GM12878 (cell line): ENCODE results near the gene KCNJ14. TPM values are rescaled to one million over a fixed set of nuclear protein-coding genes. Genes with fewer than 3 reads are reported as not detected.

Experiments used
- BACH1 ChIP-seq: fragments of 450-650 bp; IDR thresholded peaks from 2 replicates; pipeline ENCODE4 v1.6.1; 2017; ENCODE audit warnings: mild to moderate bottlenecking, borderline replicate concordance
- BHLHE40 ChIP-seq, 2 experiments: fragments of 450-650 bp in 1 of 2; IDR thresholded peaks; 2 replicates each; pipeline ENCODE4 v1.6.1; 2011 to 2017; ENCODE audit warnings: low read depth in 2 of 2, borderline replicate concordance in 1 of 2, improper control_type of control experiment in 1 of 2, low read length in 1 of 2, mild to moderate bottlenecking in 1 of 2
- CREB1 ChIP-seq: IDR thresholded peaks from 2 replicates; pipeline ENCODE4 v1.6.1; 2012; ENCODE audit warnings: low read depth, mild to moderate bottlenecking, inconsistent platforms
- DPF2 ChIP-seq: fragments of 450-650 bp; IDR thresholded peaks from 2 replicates; pipeline ENCODE4 v1.6.1; 2017; ENCODE audit warnings: mild to moderate bottlenecking
- FOS ChIP-seq: IDR thresholded peaks from 3 replicates; pipeline ENCODE4 v1.6.1; 2011; ENCODE audit warnings: borderline replicate concordance; ENCODE audit not compliant: insufficient read length; ENCODE audit errors: extremely low read depth
- KLF5 ChIP-seq: fragments of 450-650 bp; IDR thresholded peaks from 2 replicates; pipeline ENCODE4 v1.6.1; 2014; ENCODE audit warnings: mild to moderate bottlenecking; ENCODE audit not compliant: partially characterized antibody
- MEF2B ChIP-seq: fragments of 450-650 bp; IDR thresholded peaks from 2 replicates; pipeline ENCODE4 v1.6.1; 2018; ENCODE audit warnings: mild to moderate bottlenecking, moderate library complexity; ENCODE audit not compliant: partially characterized antibody, poor library complexity, severe bottlenecking
- NBN ChIP-seq: fragments of 450-650 bp; IDR thresholded peaks from 2 replicates; pipeline ENCODE4 v1.6.1; 2016
- NR2C1 ChIP-seq: fragments of 450-650 bp; IDR thresholded peaks from 2 replicates; pipeline ENCODE4 v1.6.1; 2017; ENCODE audit warnings: antibody characterized with exemption, mild to moderate bottlenecking, moderate library complexity
- NR2C2 ChIP-seq: IDR thresholded peaks from 2 replicates; pipeline ENCODE4 v1.6.1; 2011; ENCODE audit warnings: borderline replicate concordance, low read depth; ENCODE audit not compliant: control insufficient read depth, insufficient read length
- PKNOX1 ChIP-seq: fragments of 450-650 bp; IDR thresholded peaks from 2 replicates; pipeline ENCODE4 v1.6.1; 2016; ENCODE audit warnings: mild to moderate bottlenecking
- POLR2AphosphoS5 ChIP-seq: IDR thresholded peaks from 2 replicates; pipeline ENCODE4 v1.6.1; 2011; ENCODE audit warnings: mild to moderate bottlenecking, low read length, inconsistent platforms
- SP1 ChIP-seq: IDR thresholded peaks from one replicate; pipeline ENCODE4 v1.6.1; 2011; ENCODE audit warnings: low read depth, low read length
- USF2 ChIP-seq: IDR thresholded peaks from 2 replicates; pipeline ENCODE4 v1.6.1; 2011; ENCODE audit warnings: low read depth, low read length, improper control_type of control experiment, borderline replicate concordance
- YBX1 ChIP-seq: fragments of 450-650 bp; IDR thresholded peaks from 2 replicates; pipeline ENCODE4 v1.6.1; 2016; ENCODE audit warnings: antibody characterized with exemption
- YY1 ChIP-seq: IDR thresholded peaks from 2 replicates; pipeline ENCODE4 v1.6.1; 2011; ENCODE audit warnings: low read depth, mild to moderate bottlenecking, low read length
- ZNF592 ChIP-seq: fragments of 450-650 bp; IDR thresholded peaks from 2 replicates; pipeline ENCODE4 v1.6.1; 2017; ENCODE audit warnings: mild to moderate bottlenecking, moderate library complexity
- ZSCAN29 ChIP-seq: fragments of 450-650 bp; IDR thresholded peaks from 2 replicates; pipeline ENCODE4 v1.6.1; 2017; ENCODE audit warnings: mild to moderate bottlenecking, moderate library complexity
- polyA plus RNA-seq, 11 experiments: library from polyadenylated mRNA; depleted of rRNA in 4 of 11; unstranded in 6 of 11; stranded (reverse) in 5 of 11; fragments of >200 nt; fragmentation: Nextera tagmentation in 4 of 11; fragmentation: Illumina TruSeq in 1 of 11; extraction: Ambion mirVana in 4 of 11; extraction: Trizol in 1 of 11; gene quantifications; 1 replicate in 1 of 11; 2 replicates in 10 of 11; pipeline versions ENCODE4 v1.2.1 to v1.2.3, GENCODE V29; 2011 to 2016; ENCODE audit warnings: inconsistent platforms in 2 of 11, missing spikeins in 2 of 11, low read depth in 1 of 11
- total RNA-seq, 4 experiments: library from RNA; depleted of rRNA in 3 of 4; stranded (reverse); fragments of >200 nt in 3 of 4; fragmentation: Illumina TruSeq in 1 of 4; extraction: Trizol in 1 of 4; gene quantifications; 2 replicates each; pipeline versions ENCODE4 v1.2.1 to v1.2.3, GENCODE V29; 2013 to 2021
- TF ChIP-seq, protein P1 (sequence below): fragments of 450-650 bp; IDR thresholded peaks from 2 replicates; pipeline ENCODE4 v1.6.1; 2017; ENCODE audit warnings: mild to moderate bottlenecking, moderate library complexity

KCNJ14 gene
- total and polyA plus RNA-seq, 10 of the 15 experiments (the other 5 are each of a cell fraction or from before 2014, with no cell fraction given): 0.24 to 1.4 (median 0.42) TPM

- TF ChIP-seq, protein P1, sequence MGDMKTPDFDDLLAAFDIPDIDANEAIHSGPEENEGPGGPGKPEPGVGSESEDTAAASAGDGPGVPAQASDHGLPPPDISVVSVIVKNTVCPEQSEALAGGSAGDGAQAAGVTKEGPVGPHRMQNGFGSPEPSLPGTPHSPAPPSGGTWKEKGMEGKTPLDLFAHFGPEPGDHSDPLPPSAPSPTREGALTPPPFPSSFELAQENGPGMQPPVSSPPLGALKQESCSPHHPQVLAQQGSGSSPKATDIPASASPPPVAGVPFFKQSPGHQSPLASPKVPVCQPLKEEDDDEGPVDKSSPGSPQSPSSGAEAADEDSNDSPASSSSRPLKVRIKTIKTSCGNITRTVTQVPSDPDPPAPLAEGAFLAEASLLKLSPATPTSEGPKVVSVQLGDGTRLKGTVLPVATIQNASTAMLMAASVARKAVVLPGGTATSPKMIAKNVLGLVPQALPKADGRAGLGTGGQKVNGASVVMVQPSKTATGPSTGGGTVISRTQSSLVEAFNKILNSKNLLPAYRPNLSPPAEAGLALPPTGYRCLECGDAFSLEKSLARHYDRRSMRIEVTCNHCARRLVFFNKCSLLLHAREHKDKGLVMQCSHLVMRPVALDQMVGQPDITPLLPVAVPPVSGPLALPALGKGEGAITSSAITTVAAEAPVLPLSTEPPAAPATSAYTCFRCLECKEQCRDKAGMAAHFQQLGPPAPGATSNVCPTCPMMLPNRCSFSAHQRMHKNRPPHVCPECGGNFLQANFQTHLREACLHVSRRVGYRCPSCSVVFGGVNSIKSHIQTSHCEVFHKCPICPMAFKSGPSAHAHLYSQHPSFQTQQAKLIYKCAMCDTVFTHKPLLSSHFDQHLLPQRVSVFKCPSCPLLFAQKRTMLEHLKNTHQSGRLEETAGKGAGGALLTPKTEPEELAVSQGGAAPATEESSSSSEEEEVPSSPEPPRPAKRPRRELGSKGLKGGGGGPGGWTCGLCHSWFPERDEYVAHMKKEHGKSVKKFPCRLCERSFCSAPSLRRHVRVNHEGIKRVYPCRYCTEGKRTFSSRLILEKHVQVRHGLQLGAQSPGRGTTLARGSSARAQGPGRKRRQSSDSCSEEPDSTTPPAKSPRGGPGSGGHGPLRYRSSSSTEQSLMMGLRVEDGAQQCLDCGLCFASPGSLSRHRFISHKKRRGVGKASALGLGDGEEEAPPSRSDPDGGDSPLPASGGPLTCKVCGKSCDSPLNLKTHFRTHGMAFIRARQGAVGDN: peak; percentile 37; the same call in 1 of the 2 replicates
- TF ChIP-seq ZNF592 (no peak), YBX1 (no peak), YY1 (peak; percentile 88), ZSCAN29 (no peak), BHLHE40 (IDR thresholded peaks at IDR 0.05; ENCODE audit: borderline replicate concordance in 1 of 2, low read depth in 2 of 2, low read length in 1 of 2) (peak; percentile 84 to 93), PKNOX1 (0 out of 2 replicates have a peak, but pooled peaks have one; percentile 2), SP1 (peak; percentile 24), MEF2B (peak; percentile 71), DPF2 (peak; percentile 51; the same call in 1 of the 2 replicates), FOS (no peak), POLR2AphosphoS5 (no peak), NR2C1 (peak; percentile 86), KLF5 (peak; percentile 58), CREB1 (peak; percentile 72), USF2 (no peak; the same call in 1 of the 2 replicates), NBN (0 out of 2 replicates have a peak, but pooled peaks have one; percentile 57), BACH1 (peak; percentile 48; the same call in 1 of the 2 replicates), NR2C2 (no peak)
These were observed 36.0 kb upstream of the KCNJ14 start (continued) for GRCh38 chr19:48419158-48419920.
